Measurements from ENCODE around the gene LAMB1.

LAMB1 gene

DNA sequence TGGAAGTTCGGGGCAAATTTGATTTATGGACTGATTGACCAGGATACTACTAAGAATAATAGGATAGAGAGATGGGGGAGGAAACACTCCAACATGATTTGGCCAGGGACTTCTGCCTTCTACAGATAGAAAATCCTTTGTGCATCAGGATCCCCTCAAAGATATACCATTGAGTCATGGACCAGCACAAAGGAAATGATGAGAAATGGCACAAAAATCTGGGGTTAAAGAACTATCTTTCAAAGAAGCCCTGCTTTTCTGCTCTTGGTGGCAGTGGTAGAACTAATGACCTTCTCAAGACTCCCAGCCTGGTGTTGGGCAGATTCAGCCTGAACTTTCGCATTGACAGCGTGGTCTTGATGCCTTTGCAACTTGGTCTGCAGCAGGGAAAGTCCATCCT lies 27.6 kb upstream of the LAMB1 start:
- Histone ChIP-seq H3K27ac (ENCODE audit: low read depth, low read length) (no peak overlapping the region), H3K36me3 (ENCODE audit: low read length) (no peaks in the 10 kb centered on the region), H3K4me3 (ENCODE audit: insufficient read depth, low read length, poor library complexity, severe bottlenecking) (no peak overlapping the region), H3K9ac (ENCODE audit: low read length) (no peak overlapping the region), H2AFZ (ENCODE audit: low read depth, low read length, severe bottlenecking) (no peak overlapping the region), H3K79me2 (ENCODE audit: insufficient read depth, low read length) (no peaks in the 10 kb centered on the region), H3K9me3 (ENCODE audit: insufficient read depth, low read length) (no peaks in the 10 kb centered on the region), H3K27me3 (ENCODE audit: low read length) (no peaks in the 10 kb centered on the region), H3K9me2 (replicated peaks; ENCODE audit: insufficient read depth, low read length) (no peaks in the 10 kb centered on the region), H3F3A (ENCODE audit: insufficient read depth) (no peaks in the 10 kb centered on the region), H4K20me1 (ENCODE audit: low read depth, low read length) (no peaks in the 10 kb centered on the region), H3K4me2 (ENCODE audit: low read depth, low read length, poor library complexity, severe bottlenecking) (no peak overlapping the region)
- no peak for TF ChIP-seq EZH2phosphoT487 (conservative IDR thresholded peaks at IDR 0.05; ENCODE audit: low read length)
- TF ChIP-seq, protein P1, sequence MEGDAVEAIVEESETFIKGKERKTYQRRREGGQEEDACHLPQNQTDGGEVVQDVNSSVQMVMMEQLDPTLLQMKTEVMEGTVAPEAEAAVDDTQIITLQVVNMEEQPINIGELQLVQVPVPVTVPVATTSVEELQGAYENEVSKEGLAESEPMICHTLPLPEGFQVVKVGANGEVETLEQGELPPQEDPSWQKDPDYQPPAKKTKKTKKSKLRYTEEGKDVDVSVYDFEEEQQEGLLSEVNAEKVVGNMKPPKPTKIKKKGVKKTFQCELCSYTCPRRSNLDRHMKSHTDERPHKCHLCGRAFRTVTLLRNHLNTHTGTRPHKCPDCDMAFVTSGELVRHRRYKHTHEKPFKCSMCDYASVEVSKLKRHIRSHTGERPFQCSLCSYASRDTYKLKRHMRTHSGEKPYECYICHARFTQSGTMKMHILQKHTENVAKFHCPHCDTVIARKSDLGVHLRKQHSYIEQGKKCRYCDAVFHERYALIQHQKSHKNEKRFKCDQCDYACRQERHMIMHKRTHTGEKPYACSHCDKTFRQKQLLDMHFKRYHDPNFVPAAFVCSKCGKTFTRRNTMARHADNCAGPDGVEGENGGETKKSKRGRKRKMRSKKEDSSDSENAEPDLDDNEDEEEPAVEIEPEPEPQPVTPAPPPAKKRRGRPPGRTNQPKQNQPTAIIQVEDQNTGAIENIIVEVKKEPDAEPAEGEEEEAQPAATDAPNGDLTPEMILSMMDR (IDR thresholded peaks at IDR 0.05; ENCODE audit: insufficient read depth, low read length, poor library complexity, severe bottlenecking) = no peak

DNA sequence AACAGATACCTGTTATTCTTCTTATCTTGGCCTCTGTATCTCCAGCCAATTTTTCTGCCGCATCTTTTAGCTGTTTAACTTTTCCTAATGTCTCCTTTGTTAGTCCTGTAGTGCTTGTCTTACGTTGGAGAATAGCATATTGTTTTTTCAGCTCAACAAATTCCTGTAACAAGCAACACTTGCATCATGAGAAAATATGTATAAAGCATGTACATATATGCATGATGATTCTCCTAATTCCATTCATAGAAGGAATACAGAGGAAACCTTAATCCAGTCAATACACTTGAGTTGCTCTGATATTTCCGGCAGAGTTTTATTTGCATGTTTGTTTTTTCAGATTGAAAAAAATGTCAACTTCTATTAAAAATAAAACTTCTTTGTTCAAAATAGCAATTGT lies 26.1 kb upstream of the LAMB1 start:
- Histone ChIP-seq H3K4me3 (ENCODE audit: insufficient read depth, low read length, poor library complexity, severe bottlenecking) (no peak overlapping the region), H3K27me3 (ENCODE audit: low read length) (no peaks in the 10 kb centered on the region), H3K4me2 (ENCODE audit: low read depth, low read length, poor library complexity, severe bottlenecking) (no peak overlapping the region), H3F3A (ENCODE audit: insufficient read depth) (no peaks in the 10 kb centered on the region), H3K9me2 (replicated peaks; ENCODE audit: insufficient read depth, low read length) (no peaks in the 10 kb centered on the region), H4K20me1 (ENCODE audit: low read depth, low read length) (no peaks in the 10 kb centered on the region), H2AFZ (ENCODE audit: low read depth, low read length, severe bottlenecking) (no peak overlapping the region), H3K9me3 (ENCODE audit: insufficient read depth, low read length) (no peaks in the 10 kb centered on the region), H3K27ac (ENCODE audit: low read depth, low read length) (no peak overlapping the region), H3K9ac (ENCODE audit: low read length) (no peak overlapping the region), H3K36me3 (ENCODE audit: low read length) (no peaks in the 10 kb centered on the region), H3K79me2 (ENCODE audit: insufficient read depth, low read length) (no peaks in the 10 kb centered on the region)
- TF ChIP-seq, protein P1 (IDR thresholded peaks at IDR 0.05; ENCODE audit: insufficient read depth, low read length, poor library complexity, severe bottlenecking) = no peak
- TF ChIP-seq EZH2phosphoT487 (conservative IDR thresholded peaks at IDR 0.05; ENCODE audit: low read length) = no peak

DNA sequence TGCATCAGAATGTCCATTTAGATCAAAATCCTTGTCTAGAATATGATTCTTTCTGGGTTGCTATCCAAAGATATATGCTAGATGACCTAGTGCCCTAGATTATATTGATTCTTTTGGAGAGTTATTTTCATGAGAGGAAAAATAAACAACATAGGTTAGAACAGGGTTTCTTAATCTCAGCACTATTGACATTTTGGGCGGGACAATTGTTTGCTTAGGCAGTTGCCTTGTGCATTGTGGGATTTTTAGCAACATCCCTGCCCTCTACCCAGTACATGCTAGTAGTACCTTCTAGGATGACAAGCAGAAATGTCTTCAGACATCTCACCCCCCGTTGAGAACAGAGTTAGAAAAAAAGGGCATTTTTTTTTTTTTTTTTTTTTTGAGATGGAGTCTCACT lies 25.1 kb upstream of the LAMB1 start:
- no peak overlapping the region for H3K4me2 ChIP-seq (ENCODE audit: low read depth, low read length, poor library complexity, severe bottlenecking)
- peaks cover under 1% of the 10 kb centered on the region; the same call in 1 of the 2 replicates for H4K20me1 ChIP-seq (ENCODE audit: low read depth, low read length)
- H3K79me2 ChIP-seq (ENCODE audit: insufficient read depth, low read length) = no peaks in the 10 kb centered on the region
- H3K9me3 ChIP-seq (ENCODE audit: insufficient read depth, low read length) = no peaks in the 10 kb centered on the region
- H3K27ac ChIP-seq (ENCODE audit: low read depth, low read length) = no peak overlapping the region
- no peaks in the 10 kb centered on the region for H3K9me2 ChIP-seq (replicated peaks; ENCODE audit: insufficient read depth, low read length)
- H3K4me3 ChIP-seq (ENCODE audit: insufficient read depth, low read length, poor library complexity, severe bottlenecking) = no peak overlapping the region
- no peaks in the 10 kb centered on the region for H3K36me3 ChIP-seq (ENCODE audit: low read length)
- no peak overlapping the region for H2AFZ ChIP-seq (ENCODE audit: low read depth, low read length, severe bottlenecking)
- TF ChIP-seq EZH2phosphoT487 (conservative IDR thresholded peaks at IDR 0.05; ENCODE audit: low read length) = no peak
- TF ChIP-seq, protein P1 (IDR thresholded peaks at IDR 0.05; ENCODE audit: insufficient read depth, low read length, poor library complexity, severe bottlenecking) = no peak
- no peaks in the 10 kb centered on the region for H3K27me3 ChIP-seq (ENCODE audit: low read length)
- H3K9ac ChIP-seq (ENCODE audit: low read length) = no peak overlapping the region
- no peaks in the 10 kb centered on the region for H3F3A ChIP-seq (ENCODE audit: insufficient read depth)
